RWPE1 (cell line): ENCODE results near the gene TDRD7.

Experiments used
- CTCF ChIA-PET: fragments of 350-600 bp; sonication (Branson Sonifier 250); formaldehyde crosslinking; extraction: SDS; loops from one replicate; lab custom pipeline; 2021; lab: Yijun Ruan, JAX
- POLR2A ChIA-PET: fragments of 400-600 bp; formaldehyde crosslinking; extraction: SDS; loops from one replicate; lab custom pipeline; 2020; ENCODE audit warnings: antibody characterized with exemption; ENCODE audit not compliant: low non-redundant PET; lab: Yijun Ruan, JAX
- DNase-seq: peaks from one replicate; pipeline ENCODE4 v3.0.0; 2012; ENCODE audit warnings: low spot score
- H3K27ac ChIP-seq: fragments of 450-650 bp; 2 replicates; pipeline ENCODE4 v1.5.1; 2017
- TF ChIP-seq, protein P1 (sequence below): fragments of 450-650 bp; conservative IDR thresholded peaks from 2 replicates; pipeline ENCODE4 v1.5.1; 2017; ENCODE audit warnings: low read depth, mild to moderate bottlenecking

Gene TDRD7

DNA sequence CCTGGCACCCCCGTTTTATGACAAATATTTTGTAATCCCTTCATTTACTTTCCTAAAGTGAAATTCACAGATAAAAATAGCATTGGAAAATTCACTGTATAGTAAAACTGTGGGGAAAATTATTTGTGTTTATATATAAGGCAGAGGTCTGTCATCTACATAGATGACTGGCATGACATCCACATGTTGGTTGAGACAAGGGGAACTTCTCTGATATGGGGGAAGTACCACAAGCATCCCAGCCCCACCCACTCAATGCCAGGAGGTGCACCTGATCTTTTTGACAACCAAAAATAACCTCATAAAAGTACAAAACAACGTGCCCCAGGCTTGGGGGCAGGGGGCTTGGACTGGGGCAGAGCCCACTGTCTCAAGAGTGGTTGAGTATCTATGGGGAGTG lies 6.3 kb upstream of the TDRD7 start:
- TF ChIP-seq, protein P1, sequence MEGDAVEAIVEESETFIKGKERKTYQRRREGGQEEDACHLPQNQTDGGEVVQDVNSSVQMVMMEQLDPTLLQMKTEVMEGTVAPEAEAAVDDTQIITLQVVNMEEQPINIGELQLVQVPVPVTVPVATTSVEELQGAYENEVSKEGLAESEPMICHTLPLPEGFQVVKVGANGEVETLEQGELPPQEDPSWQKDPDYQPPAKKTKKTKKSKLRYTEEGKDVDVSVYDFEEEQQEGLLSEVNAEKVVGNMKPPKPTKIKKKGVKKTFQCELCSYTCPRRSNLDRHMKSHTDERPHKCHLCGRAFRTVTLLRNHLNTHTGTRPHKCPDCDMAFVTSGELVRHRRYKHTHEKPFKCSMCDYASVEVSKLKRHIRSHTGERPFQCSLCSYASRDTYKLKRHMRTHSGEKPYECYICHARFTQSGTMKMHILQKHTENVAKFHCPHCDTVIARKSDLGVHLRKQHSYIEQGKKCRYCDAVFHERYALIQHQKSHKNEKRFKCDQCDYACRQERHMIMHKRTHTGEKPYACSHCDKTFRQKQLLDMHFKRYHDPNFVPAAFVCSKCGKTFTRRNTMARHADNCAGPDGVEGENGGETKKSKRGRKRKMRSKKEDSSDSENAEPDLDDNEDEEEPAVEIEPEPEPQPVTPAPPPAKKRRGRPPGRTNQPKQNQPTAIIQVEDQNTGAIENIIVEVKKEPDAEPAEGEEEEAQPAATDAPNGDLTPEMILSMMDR, result no peak
- no peak overlapping the region for H3K27ac ChIP-seq
- CTCF ChIA-PET, result no interaction called here
- POLR2A ChIA-PET, result no interaction called here
- no peak for DNase-seq

DNA sequence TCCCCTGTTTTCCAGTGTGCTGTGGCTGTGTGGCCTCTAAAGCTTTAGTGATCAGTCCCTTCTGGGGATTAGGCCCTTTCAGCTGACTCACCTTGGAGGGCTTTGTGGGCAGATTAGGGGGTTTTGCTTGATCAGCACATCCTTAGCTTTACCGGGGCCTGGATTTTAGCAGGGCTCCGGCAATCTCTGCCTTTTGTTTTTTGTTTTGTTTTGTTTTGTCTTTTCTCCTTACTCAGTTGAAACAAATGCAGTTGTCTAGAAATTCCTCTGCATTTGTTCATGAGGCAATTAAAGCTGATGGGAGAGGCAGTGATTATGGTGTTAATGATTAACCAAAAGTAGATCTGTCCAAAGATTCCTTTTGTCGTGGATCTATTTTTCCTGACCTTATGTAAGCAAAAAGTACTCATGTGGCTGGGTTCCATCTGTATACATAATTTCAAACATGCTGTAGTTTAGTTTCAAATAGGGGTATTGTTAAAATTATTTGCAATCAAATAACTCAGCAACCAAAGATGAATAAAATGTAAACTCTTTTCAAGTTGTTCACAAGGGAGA lies 5.2 kb upstream of the TDRD7 start:
- ChIA-PET CTCF (interaction anchor here (0.6 to 1.3 kb wide), 3 partner anchors 10 to 20 kb away, joined by 3 to 6 read pairs (median 3); no protein-coding TSS in a partner anchor), POLR2A (no interaction called here)
- TF ChIP-seq, protein P1, result no peak
- H3K27ac ChIP-seq, result no peak overlapping the region
- DNase-seq, result no peak

GRCh38 chr9:97408562-97408961 lies 3.3 kb upstream of the TDRD7 start:
- no peak for DNase-seq
- CTCF ChIA-PET, result interaction anchor here (1.0 kb wide), 2 partner anchors 10 to 207 kb away, joined by 3 to 6 read pairs; no protein-coding TSS in a partner anchor
- POLR2A ChIA-PET, result no interaction called here
- TF ChIP-seq, protein P1, result no peak
- H3K27ac ChIP-seq, result no peak overlapping the region

- TF ChIP-seq, protein P1, result no peak
- ChIA-PET CTCF (interaction anchor here (0.6 to 1.3 kb wide), 7 partner anchors 24 to 1509 kb away, joined by 3 to 11 read pairs (median 3); no protein-coding TSS in a partner anchor), POLR2A (no interaction called here)
- no peak overlapping the region for H3K27ac ChIP-seq
- no peak for DNase-seq
Measured at GRCh38 chr9:97411440-97411788, 482 bp upstream of the TDRD7 start.

GRCh38 chr9:97412626-97413385 lies 910 bp downstream of the TDRD7 start:
- DNase-seq, result peak; percentile 63
- ChIA-PET POLR2A (no interaction called here), CTCF (interaction anchor here (0.6 to 2.1 kb wide), 9 partner anchors 10 to 1486 kb away, joined by 3 to 7 read pairs (median 3); no protein-coding TSS in a partner anchor)
- TF ChIP-seq, protein P1, result no peak
- H3K27ac ChIP-seq, result peak overlapping the region; percentile 63

DNA sequence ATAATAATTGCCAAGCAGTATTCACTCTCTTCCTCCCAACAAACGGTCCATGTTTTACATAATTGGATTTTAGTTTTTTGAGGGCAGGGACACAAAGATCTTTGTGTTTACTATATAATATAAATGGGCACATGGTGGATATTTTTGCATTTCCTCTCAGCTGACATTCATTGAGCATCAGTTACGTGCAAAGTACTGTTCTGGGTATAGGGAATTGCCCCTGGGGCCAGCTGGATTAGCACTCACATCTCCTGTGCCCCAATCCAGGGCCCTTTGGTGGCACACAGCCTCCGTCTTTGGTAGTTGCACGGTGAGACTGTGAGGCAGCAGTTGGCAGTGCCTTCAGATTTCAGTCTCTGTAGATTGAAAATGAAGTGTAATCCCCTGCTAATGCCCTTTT lies 1.6 kb downstream of the TDRD7 start:
- no peak overlapping the region for H3K27ac ChIP-seq
- POLR2A ChIA-PET, result no interaction called here
- DNase-seq, result no peak
- TF ChIP-seq, protein P1, result no peak
- CTCF ChIA-PET, result interaction anchor here (1.5 to 2.1 kb wide), 2 partner anchors 26 to 185 kb away, joined by 6 to 7 read pairs; no protein-coding TSS in a partner anchor
